Uterus (tissue), 4 donors: ENCODE results near the gene GRK6. TPM values are rescaled to one million over a fixed set of nuclear protein-coding genes. Genes with fewer than 3 reads are reported as not detected.

Experiments
- DNase-seq, 2 donors: peaks; one replicate each; pipeline ENCODE4 v3.0.0-alpha.2; 2019 to 2020
- H3K27ac ChIP-seq, 2 donors: fragments of 200-600 bp; sonication (generic); 1 replicate in 1 of 2; 2 replicates in 1 of 2; pipeline ENCODE4 v1.5.1; 2016 to 2018
- H3K27me3 ChIP-seq, 2 donors: fragments of 200-600 bp; sonication (generic); one replicate each; pipeline ENCODE4 v1.5.1; 2018 to 2019; ENCODE audit warnings: control low read depth in 1 of 2
- H3K36me3 ChIP-seq, 2 donors: fragments of 200-600 bp; sonication (generic); one replicate each; pipeline ENCODE4 v1.5.1; 2019; ENCODE audit warnings: control low read depth in 1 of 2
- H3K4me1 ChIP-seq, 2 donors: fragments of 200-600 bp; sonication (generic); one replicate each; pipeline ENCODE4 v1.5.1; 2018 to 2019; ENCODE audit warnings: control low read depth in 1 of 2
- H3K4me3 ChIP-seq, 2 donors: fragments of 200-600 bp; sonication (generic); 1 replicate in 1 of 2; 2 replicates in 1 of 2; pipeline ENCODE4 v1.5.1; 2018 to 2019; ENCODE audit warnings: mild to moderate bottlenecking in 1 of 2
- H3K9me3 ChIP-seq, 2 donors: fragments of 200-600 bp; sonication (generic); one replicate each; pipeline ENCODE4 v1.5.1; 2019; ENCODE audit warnings: control low read depth in 1 of 2
- POLR2A ChIP-seq, 2 donors: fragments of 450-650 bp; IDR thresholded peaks; one replicate each; pipeline ENCODE4 v1.6.1; 2016; ENCODE audit warnings: antibody characterized with exemption in 2 of 2, mild to moderate bottlenecking in 1 of 2, moderate library complexity in 1 of 2
- intact Hi-C: fragments of 100-400 bp; cut with DNase I; formaldehyde crosslinking; loops from one replicate; pipeline ENCODE4 v1.15.1; 2023; ENCODE audit warnings: low total_unique reads
- total RNA-seq, 4 donors: library from RNA; depleted of rRNA in 3 of 4; stranded (reverse); fragments of >200 nt in 3 of 4; gene quantifications; one replicate each; pipeline versions ENCODE4 v1.1.0 to v1.2.4, GENCODE V29; 2014 to 2023
- TF ChIP-seq, protein P1 (sequence below), 4 experiments: fragments of 200-600 bp in 2 of 4; fragments of 450-650 bp in 2 of 4; sonication (generic) in 2 of 4; IDR thresholded peaks; one replicate each; pipeline ENCODE4 v1.5.1; 2016 to 2019; ENCODE audit warnings: antibody characterized with exemption in 4 of 4, mild to moderate bottlenecking in 2 of 4, moderate library complexity in 1 of 4
- donor health status: DM: yes; HTN: yes; CAD: no.

Gene GRK6
- total RNA-seq, 4 donors from 2014 or later, result 16.4 to 29.8 (median 20.9) TPM

- Histone ChIP-seq H3K9me3 (no peaks in the 10 kb centered on the region), H3K36me3 (no peaks in the 10 kb centered on the region), H3K4me3 (no peak overlapping the region), H3K4me1 (peaks cover 0 to 21% of the 10 kb centered on the region in 2 donors), H3K27ac (no peak overlapping the region), H3K27me3 (no peaks in the 10 kb centered on the region)
- DNase-seq, result no peak
- intact Hi-C loops, result loop anchor here (5.0 kb wide), 1 partner anchor 47 kb away; the partner anchor contains the start of gene PFN3
- TF ChIP-seq, protein P1, sequence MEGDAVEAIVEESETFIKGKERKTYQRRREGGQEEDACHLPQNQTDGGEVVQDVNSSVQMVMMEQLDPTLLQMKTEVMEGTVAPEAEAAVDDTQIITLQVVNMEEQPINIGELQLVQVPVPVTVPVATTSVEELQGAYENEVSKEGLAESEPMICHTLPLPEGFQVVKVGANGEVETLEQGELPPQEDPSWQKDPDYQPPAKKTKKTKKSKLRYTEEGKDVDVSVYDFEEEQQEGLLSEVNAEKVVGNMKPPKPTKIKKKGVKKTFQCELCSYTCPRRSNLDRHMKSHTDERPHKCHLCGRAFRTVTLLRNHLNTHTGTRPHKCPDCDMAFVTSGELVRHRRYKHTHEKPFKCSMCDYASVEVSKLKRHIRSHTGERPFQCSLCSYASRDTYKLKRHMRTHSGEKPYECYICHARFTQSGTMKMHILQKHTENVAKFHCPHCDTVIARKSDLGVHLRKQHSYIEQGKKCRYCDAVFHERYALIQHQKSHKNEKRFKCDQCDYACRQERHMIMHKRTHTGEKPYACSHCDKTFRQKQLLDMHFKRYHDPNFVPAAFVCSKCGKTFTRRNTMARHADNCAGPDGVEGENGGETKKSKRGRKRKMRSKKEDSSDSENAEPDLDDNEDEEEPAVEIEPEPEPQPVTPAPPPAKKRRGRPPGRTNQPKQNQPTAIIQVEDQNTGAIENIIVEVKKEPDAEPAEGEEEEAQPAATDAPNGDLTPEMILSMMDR (IDR thresholded peaks at IDR 0.05), result no peak
- no peak for TF ChIP-seq POLR2A (IDR thresholded peaks at IDR 0.05)
Measured at GRCh38 chr5:177449140-177450061, 22.9 kb downstream of the GRK6 start.

DNA sequence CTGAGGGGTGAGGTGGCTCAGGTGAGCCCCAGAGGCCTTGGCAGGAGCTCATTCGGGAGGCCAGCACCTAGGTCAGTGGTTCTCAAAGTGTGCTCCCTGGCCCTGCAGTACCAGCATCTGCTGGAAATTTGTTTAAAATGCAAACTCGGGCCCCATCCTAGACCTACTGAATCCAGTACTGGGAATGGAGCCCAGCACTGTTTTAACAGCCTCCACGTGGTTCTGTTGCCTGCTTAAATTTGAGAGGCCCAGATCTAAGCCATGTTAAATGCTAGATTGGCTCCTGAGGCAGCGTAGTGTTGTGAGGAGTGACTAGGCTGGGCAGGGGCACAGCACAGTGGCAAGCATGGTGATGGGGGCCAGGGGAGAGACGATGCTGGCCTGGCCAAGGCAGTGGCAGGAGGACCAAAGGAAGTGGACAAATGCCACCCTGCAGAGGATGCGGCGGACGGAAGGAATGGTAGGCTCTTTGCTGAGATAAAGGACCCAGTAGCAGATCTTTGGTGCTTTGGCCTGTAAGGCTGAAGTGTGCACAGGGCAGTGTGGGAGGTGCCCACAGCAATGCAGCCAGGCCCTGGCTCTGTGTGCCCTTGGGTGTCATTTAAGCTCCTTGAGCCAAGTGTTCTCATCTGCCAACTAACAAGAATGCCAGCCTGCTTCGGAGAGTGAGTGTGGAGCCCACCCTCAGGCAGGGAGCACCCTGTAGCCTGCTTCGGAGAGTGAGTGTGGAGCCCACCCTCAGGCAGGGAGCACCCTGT lies 24.4 kb downstream of the GRK6 start:
- DNase-seq, result no peak
- Histone ChIP-seq H3K4me3 (no peak overlapping the region), H3K27me3 (no peaks in the 10 kb centered on the region), H3K4me1 (peaks cover 0 to 30% of the 10 kb centered on the region in 2 donors), H3K36me3 (no peaks in the 10 kb centered on the region), H3K27ac (no peak overlapping the region), H3K9me3 (no peaks in the 10 kb centered on the region)
- intact Hi-C loops, result loop anchor here (5.0 kb wide), 1 partner anchor 49 kb away; the partner anchor contains the start of gene PFN3
- TF ChIP-seq, protein P1 (IDR thresholded peaks at IDR 0.05), result no peak
- TF ChIP-seq POLR2A (IDR thresholded peaks at IDR 0.05), result no peak

GRCh38 chr5:177452688-177453638 lies 26.5 kb downstream of the GRK6 start:
- H3K9me3 ChIP-seq, result no peaks in the 10 kb centered on the region
- TF ChIP-seq POLR2A (IDR thresholded peaks at IDR 0.05), result no peak
- TF ChIP-seq, protein P1 (IDR thresholded peaks at IDR 0.05), result no peak
- no peaks in the 10 kb centered on the region for H3K36me3 ChIP-seq
- intact Hi-C loops, result loop anchor here (5.0 kb wide), 1 partner anchor 51 kb away; the partner anchor contains the start of gene PFN3
- H3K27ac ChIP-seq, result no peak overlapping the region
- H3K4me1 ChIP-seq, result peaks cover 0 to 23% of the 10 kb centered on the region in 2 donors
- no peaks in the 10 kb centered on the region for H3K27me3 ChIP-seq
- no peak for DNase-seq
- no peak overlapping the region for H3K4me3 ChIP-seq

- no peaks in the 10 kb centered on the region for H3K36me3 ChIP-seq
Measured at GRCh38 chr5:177453852-177454396, 27.4 kb downstream of the GRK6 start.

More at GRCh38 chr5:177453852-177454396, 27.4 kb downstream of the GRK6 start:
- peaks cover 0 to 23% of the 10 kb centered on the region in 2 donors for H3K4me1 ChIP-seq
- TF ChIP-seq POLR2A (IDR thresholded peaks at IDR 0.05), result no peak
- TF ChIP-seq, protein P1 (IDR thresholded peaks at IDR 0.05), result no peak
- peak overlapping the region; percentile 45 to 48 for H3K4me3 ChIP-seq
- peak overlapping the region in 1 of 2 donors; percentile 45 for H3K27ac ChIP-seq
- intact Hi-C loops, result loop anchor here (5.0 kb wide), 1 partner anchor 52 kb away; the partner anchor contains the start of gene PFN3
- no peaks in the 10 kb centered on the region for H3K27me3 ChIP-seq
- DNase-seq, result peak in 1 of 2 donors; percentile 52
- H3K9me3 ChIP-seq, result no peaks in the 10 kb centered on the region
